GM12878 (cell line): ENCODE results near the gene FBXO21. TPM values are rescaled to one million over a fixed set of nuclear protein-coding genes. Genes with fewer than 3 reads are reported as not detected.

Experiments
- ATAC-seq: fragments of 200-7000 bp; cut with Tn5 transposase; 3 replicates; pipeline ENCODE4 v1.9.1; 2020; ENCODE audit warnings: mild to moderate bottlenecking, moderate library complexity
- BruUV-seq: library from RNA; stranded (reverse); fragments of 400-500 nt; replicated peaks from 2 replicates; lab custom pipeline; 2021; lab: Mats Ljungman, UMichigan
- CTCF ChIA-PET: fragments of 300-600 bp; sonication (Branson Sonifier 250); formaldehyde crosslinking; extraction: SDS; loops from one replicate; lab custom pipeline; 2021; ENCODE audit warnings: inconsistent platforms; lab: Yijun Ruan, JAX
- POLR2A ChIA-PET: fragments of 350-600 bp; formaldehyde crosslinking; extraction: SDS; loops from one replicate; lab custom pipeline; 2021; ENCODE audit warnings: inconsistent platforms; lab: Charles Lee
- RAD21 ChIA-PET: fragments of 300-600 bp; sonication (Branson Sonifier 250); formaldehyde crosslinking; loops from one replicate; lab custom pipeline; 2023; ENCODE audit warnings: antibody characterized with exemption; ENCODE audit not compliant: unreplicated experiment; lab: Charles Lee
- SMC1A ChIA-PET: fragments of 300-600 bp; sonication (Branson Sonifier 250); formaldehyde crosslinking; loops from one replicate; lab custom pipeline; 2023; ENCODE audit not compliant: unreplicated experiment, uncharacterized antibody; lab: Charles Lee
- DNase-seq: peaks from one replicate; pipeline ENCODE4 v3.0.0-alpha.2; 2011; ENCODE audit warnings: low read depth, low spot score
- FAIRE-seq: peaks from 3 replicates; lab custom pipeline; 2011; peaks lifted over from hg19 to GRCh38; lab: Jason Lieb, UNC
- H2AFZ ChIP-seq: 2 replicates; pipeline ENCODE4 v1.6.0; 2011; ENCODE audit warnings: low read depth, low read length, control low read depth; ENCODE audit not compliant: control insufficient read depth
- H3K27ac ChIP-seq: 2 replicates; pipeline ENCODE4 v1.5.1; 2011; ENCODE audit warnings: control low read depth; ENCODE audit not compliant: control insufficient read depth, insufficient read depth
- H3K27me3 ChIP-seq, 2 experiments: replicated peaks in 1 of 2; 2 replicates each; pipeline versions ENCODE4 v1.6.0 to v1.6.1; 2011; ENCODE audit warnings: low read length in 1 of 2; ENCODE audit not compliant: control insufficient read depth in 2 of 2, insufficient read depth in 2 of 2
- H3K36me3 ChIP-seq, 2 experiments: 2 replicates each; pipeline ENCODE4 v1.5.1; 2011; ENCODE audit warnings: low read length in 1 of 2; ENCODE audit not compliant: control insufficient read depth in 2 of 2, insufficient read depth in 2 of 2
- H3K4me1 ChIP-seq: 2 replicates; pipeline ENCODE4 v1.6.1; 2011; ENCODE audit warnings: mild to moderate bottlenecking, low read length, moderate library complexity, mixed read lengths; ENCODE audit not compliant: control insufficient read depth, insufficient read depth
- H3K4me2 ChIP-seq: 2 replicates; pipeline ENCODE4 v1.6.0; 2011; ENCODE audit warnings: control low read depth; ENCODE audit not compliant: control insufficient read depth, insufficient read depth
- H3K4me3 ChIP-seq: fragments of 200-600 bp; sonication (generic); 2 replicates; pipeline ENCODE4 v1.5.1; 2016
- H3K79me2 ChIP-seq: 2 replicates; pipeline ENCODE4 v1.6.0; 2011; ENCODE audit warnings: low read length; ENCODE audit not compliant: control insufficient read depth, insufficient read depth
- H3K9ac ChIP-seq: 2 replicates; pipeline ENCODE4 v1.8.0; 2011; ENCODE audit warnings: low read length, control low read depth, mixed read lengths; ENCODE audit not compliant: control insufficient read depth, insufficient read depth
- H3K9me3 ChIP-seq: replicated peaks from 3 replicates; pipeline ENCODE4 v1.5.1; 2011; ENCODE audit warnings: mild to moderate bottlenecking, low read length; ENCODE audit not compliant: control insufficient read depth, insufficient read depth
- H4K20me1 ChIP-seq: 2 replicates; pipeline ENCODE4 v1.6.0; 2011; ENCODE audit not compliant: control insufficient read depth, insufficient read depth
- IKZF1 ChIP-seq: fragments of 450-650 bp; conservative IDR thresholded peaks from 2 replicates; pipeline ENCODE4 v1.6.1; 2017; ENCODE audit warnings: antibody characterized with exemption, mild to moderate bottlenecking
- IKZF2 ChIP-seq, 2 experiments: fragments of 450-650 bp; IDR thresholded peaks; 2 replicates each; pipeline ENCODE4 v1.6.1; 2017; ENCODE audit warnings: mild to moderate bottlenecking in 2 of 2, moderate library complexity in 2 of 2
- NFXL1 ChIP-seq: fragments of 450-650 bp; IDR thresholded peaks from 2 replicates; pipeline ENCODE4 v1.6.1; 2017; ENCODE audit warnings: antibody characterized with exemption, mild to moderate bottlenecking, borderline replicate concordance
- SMARCA5 ChIP-seq: fragments of 450-650 bp; IDR thresholded peaks from 2 replicates; pipeline ENCODE4 v1.6.1; 2017; ENCODE audit warnings: mild to moderate bottlenecking
- TCF7 ChIP-seq: IDR thresholded peaks from 2 replicates; pipeline ENCODE4 v1.6.1; 2014; ENCODE audit warnings: antibody characterized with exemption, borderline replicate concordance
- ZNF217 ChIP-seq: fragments of 450-650 bp; IDR thresholded peaks from 2 replicates; pipeline ENCODE4 v1.6.1; 2017; ENCODE audit warnings: antibody characterized with exemption, mild to moderate bottlenecking
- ZSCAN29 ChIP-seq: fragments of 450-650 bp; IDR thresholded peaks from 2 replicates; pipeline ENCODE4 v1.6.1; 2017; ENCODE audit warnings: mild to moderate bottlenecking, moderate library complexity
- WGBS: methylation state at CpG from one replicate; pipeline ENCODE4 v1.1.6; 2016; ENCODE audit warnings: low lambda C conversion rate; ENCODE audit not compliant: insufficient replicate concordance, insufficient coverage; ENCODE audit errors: missing lambda C conversion rate; 5-methylcytosine and 5-hydroxymethylcytosine counted together
- in situ Hi-C: fragments of 300-500 bp; cut with MboI; formaldehyde crosslinking; loops from 9 replicates; pipeline ENCODE4 v1.14.3; 2018; ENCODE audit warnings: mixed read lengths
- intact Hi-C: fragments of 100-400 bp; cut with micrococcal nuclease; formaldehyde crosslinking; loops from one replicate; pipeline ENCODE4 v1.14.2; 2022; ENCODE audit not compliant: unreplicated experiment
- polyA plus RNA-seq, 11 experiments: library from polyadenylated mRNA; depleted of rRNA in 4 of 11; unstranded in 6 of 11; stranded (reverse) in 5 of 11; fragments of >200 nt; fragmentation: Nextera tagmentation in 4 of 11; fragmentation: Illumina TruSeq in 1 of 11; extraction: Ambion mirVana in 4 of 11; extraction: Trizol in 1 of 11; gene quantifications; 1 replicate in 1 of 11; 2 replicates in 10 of 11; pipeline versions ENCODE4 v1.2.1 to v1.2.3, GENCODE V29; 2011 to 2016; ENCODE audit warnings: inconsistent platforms in 2 of 11, missing spikeins in 2 of 11, low read depth in 1 of 11
- total RNA-seq, 4 experiments: library from RNA; depleted of rRNA in 3 of 4; stranded (reverse); fragments of >200 nt in 3 of 4; fragmentation: Illumina TruSeq in 1 of 4; extraction: Trizol in 1 of 4; gene quantifications; 2 replicates each; pipeline versions ENCODE4 v1.2.1 to v1.2.3, GENCODE V29; 2013 to 2021

Gene FBXO21
- total and polyA plus RNA-seq, 10 of the 15 experiments (the other 5 are each of a cell fraction or from before 2014, with no cell fraction given), result 5.5 to 32.6 (median 18.9) TPM

DNA sequence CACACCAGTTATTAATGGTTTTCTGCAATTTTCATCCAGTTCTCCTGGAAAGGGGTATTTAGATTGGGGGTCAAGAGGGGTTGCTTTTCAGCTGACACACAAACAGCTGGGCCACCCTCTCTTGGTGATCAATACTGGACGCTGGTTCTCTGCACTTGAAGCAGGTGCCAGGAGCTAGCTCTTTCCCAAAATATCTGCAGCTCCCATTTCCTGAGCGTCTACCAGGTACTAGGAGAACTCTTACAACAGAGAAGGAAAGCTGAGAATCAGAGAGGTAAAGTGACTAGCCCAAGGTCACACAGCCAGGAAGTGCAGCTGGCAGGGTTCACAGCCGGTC lies 92.3 kb downstream of the FBXO21 start:
- Histone ChIP-seq H3K27me3 (peaks cover 0 to 5% of the 10 kb centered on the region in 2 experiments; a peak in 3 of 4 replicates), H3K9me3 (no peaks in the 10 kb centered on the region), H3K4me1 (no peaks in the 10 kb centered on the region), H3K36me3 (no peaks in the 10 kb centered on the region), H3K79me2 (peaks cover 3% of the 10 kb centered on the region), H3K9ac (peak overlapping the region; percentile 72), H4K20me1 (peaks cover 2% of the 10 kb centered on the region; the same call in 1 of the 2 replicates), H3K4me3 (peak overlapping the region; percentile 80; the same call in 1 of the 2 replicates), H3K4me2 (peak overlapping the region; percentile 94), H3K27ac (no peak overlapping the region; the same call in 1 of the 2 replicates), H2AFZ (peak overlapping the region; percentile 78; the same call in 1 of the 2 replicates)
- in situ Hi-C loops (no loop called here), intact Hi-C loops (no loop called here)
- ChIA-PET CTCF (interaction anchor here (0.6 kb wide), 1 partner anchor 22 kb away, joined by 3 read pairs; no protein-coding TSS in a partner anchor), POLR2A (interaction anchor here (0.6 kb wide), 1 partner anchor 951 kb away, joined by 4 read pairs; no protein-coding TSS in a partner anchor), RAD21 (interaction anchor here (0.9 to 1.0 kb wide), 2 partner anchors 8 to 11 kb away, joined by 3 read pairs; no protein-coding TSS in a partner anchor), SMC1A (interaction anchor here (0.7 to 1.4 kb wide), 4 partner anchors 9 to 66 kb away, joined by 3 to 5 read pairs (median 4); no protein-coding TSS in a partner anchor)
- DNase-seq (no peak), FAIRE-seq (peak; percentile 49), ATAC-seq (no peak; the same call in 2 of the 3 replicates)
- BruUV-seq, result no TSS peak
- WGBS, result 2% methylated on average over 3 of the region's 3 CpGs
- TF ChIP-seq ZNF217 (no peak), SMARCA5 (peak; percentile 90), NFXL1 (peak; percentile 91), TCF7 (no peak)

DNA sequence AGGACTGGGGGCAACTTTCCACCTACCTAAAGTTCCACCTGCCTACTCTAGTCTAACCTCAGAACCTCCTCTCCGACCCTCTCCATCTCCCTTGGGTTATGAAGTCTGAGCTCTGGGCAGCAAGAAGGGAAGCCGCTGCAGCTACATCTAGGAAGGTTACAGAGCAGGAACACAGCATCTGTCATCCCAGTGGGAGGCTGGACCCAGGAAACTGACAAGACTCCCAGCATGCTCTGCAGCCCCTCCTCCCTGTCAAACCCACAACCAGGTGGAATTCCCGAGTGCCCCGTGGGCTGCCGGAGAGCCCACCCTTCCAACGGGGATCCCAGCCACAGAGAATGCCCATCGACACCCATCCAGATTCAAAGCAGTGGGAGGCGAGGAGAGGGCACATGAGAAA lies 93.1 kb downstream of the FBXO21 start:
- Histone ChIP-seq H3K79me2 (peaks cover 3% of the 10 kb centered on the region), H3K9ac (no peak overlapping the region), H3K27me3 (peaks cover 0 to 5% of the 10 kb centered on the region in 2 experiments; a peak in 3 of 4 replicates), H4K20me1 (peaks cover 2% of the 10 kb centered on the region; the same call in 1 of the 2 replicates), H3K27ac (no peak overlapping the region), H3K4me1 (no peaks in the 10 kb centered on the region), H3K4me2 (no peak overlapping the region), H3K9me3 (no peaks in the 10 kb centered on the region), H3K36me3 (no peaks in the 10 kb centered on the region), H2AFZ (no peak overlapping the region), H3K4me3 (no peak overlapping the region)
- CTCF ChIA-PET, result interaction anchor here (2.2 kb wide), 1 partner anchor 22 kb away, joined by 9 read pairs; no protein-coding TSS in a partner anchor
- RAD21 ChIA-PET, result interaction anchor here (0.9 to 1.0 kb wide), 2 partner anchors 9 to 10 kb away, joined by 3 read pairs; no protein-coding TSS in a partner anchor
- POLR2A ChIA-PET, result no interaction called here
- BruUV-seq, result no TSS peak
- TF ChIP-seq ZSCAN29, result no peak
- no peak for TF ChIP-seq IKZF2 (IDR thresholded peaks at IDR 0.05)
- no peak for TF ChIP-seq IKZF1
- in situ Hi-C loops, result no loop called here
- intact Hi-C loops, result no loop called here
- FAIRE-seq (no peak), ATAC-seq (no peak), DNase-seq (no peak)
- SMC1A ChIA-PET, result interaction anchor here (1.3 to 1.4 kb wide), 2 partner anchors 8 to 23 kb away, joined by 4 to 5 read pairs; no protein-coding TSS in a partner anchor
- 36% methylated on average over 8 of the region's 8 CpGs for WGBS
